NCI-H2227 treated with DMSO at 0.1 percent for 48 hours (cell line): ENCODE results near the gene CDCA7.
A peak's percentile ranks its signal among the peaks of the same experiment; 100 is the strongest.
"Not testable (repeated sequence)": the region's sequence is repeated elsewhere in the genome, so short reads cannot be mapped to it uniquely, and the experiment has no call there.

Source experiments
- DNase-seq: peaks from one replicate; lab custom pipeline; 2025; lab: John Stamatoyannopoulos, UW

CDCA7 gene

GRCh38 chr2:173404841-173405750, 50.4 kb downstream of the CDCA7 start:
- DNase-seq: no peak

- DNase-seq: no peak
Measured at GRCh38 chr2:173407176-173407575, 52.5 kb downstream of the CDCA7 start.

GRCh38 chr2:173407646-173408045, 53.0 kb downstream of the CDCA7 start:
- no peak for DNase-seq

GRCh38 chr2:173410579-173410978, 55.9 kb downstream of the CDCA7 start:
- no peak for DNase-seq

- no peak for DNase-seq
Measured at GRCh38 chr2:173412628-173413027, 58.0 kb downstream of the CDCA7 start.

- DNase-seq: no peak
Measured at GRCh38 chr2:173414823-173415322, 60.2 kb downstream of the CDCA7 start.

GRCh38 chr2:173415431-173416381, 61.0 kb downstream of the CDCA7 start:
- peak; percentile 78 for DNase-seq

- not testable (repeated sequence) for DNase-seq
Measured at GRCh38 chr2:173416415-173417152, 61.9 kb downstream of the CDCA7 start.

- no peak for DNase-seq
Measured at GRCh38 chr2:173417341-173417740, 62.7 kb downstream of the CDCA7 start.

- no peak for DNase-seq
Measured at GRCh38 chr2:173417802-173418201, 63.1 kb downstream of the CDCA7 start.
